GM18511 (cell line): Measurements from ENCODE around the gene STBD1.
"Not testable (repeated sequence)": the region's sequence is repeated elsewhere in the genome, so short reads cannot be mapped to it uniquely, and the experiment has no call there.

Experiments used
- ATAC-seq: cut with Tn5 transposase; IDR thresholded peaks from one replicate; pipeline ENCODE4 v1.9.1; 2021; ENCODE audit warnings: mild to moderate bottlenecking, moderate library complexity; ENCODE audit not compliant: unreplicated experiment

The STBD1 gene

GRCh38 chr4:76315267-76315918 is 8.9 kb downstream of the STBD1 start:
- ATAC-seq = no peak

- no peak for ATAC-seq
Observed at GRCh38 chr4:76316131-76316530, 9.6 kb downstream of the STBD1 start.

GRCh38 chr4:76322236-76322635 is 15.7 kb downstream of the STBD1 start:
- ATAC-seq = no peak

- no peak for ATAC-seq
Observed at GRCh38 chr4:76325072-76325471, 18.5 kb downstream of the STBD1 start.

GRCh38 chr4:76326515-76326914 is 20.0 kb downstream of the STBD1 start:
- ATAC-seq = no peak

GRCh38 chr4:76334885-76335284 is 28.4 kb downstream of the STBD1 start:
- no peak for ATAC-seq

GRCh38 chr4:76339364-76339763 is 32.8 kb downstream of the STBD1 start:
- no peak for ATAC-seq

- no peak for ATAC-seq
Observed at GRCh38 chr4:76341063-76341462, 34.5 kb downstream of the STBD1 start.

- ATAC-seq = no peak
Observed at GRCh38 chr4:76342191-76342590, 35.7 kb downstream of the STBD1 start.

GRCh38 chr4:76342803-76343202 is 36.3 kb downstream of the STBD1 start:
- ATAC-seq = no peak

- ATAC-seq = no peak
Observed at GRCh38 chr4:76354517-76355473, 48.3 kb downstream of the STBD1 start.

- no peak for ATAC-seq
Observed at GRCh38 chr4:76357981-76358380, 51.4 kb downstream of the STBD1 start.

- not testable (repeated sequence) for ATAC-seq
Observed at GRCh38 chr4:76359881-76360466, 53.4 kb downstream of the STBD1 start.
